Cardiac fibroblast (primary cell): ENCODE results near the gene SLC9A6.

ENCODE experiments used
- DNase-seq, 2 donors: peaks; one replicate each; pipeline versions ENCODE4 v3.0.0 to v3.0.0-alpha.2; 2010; ENCODE audit warnings: low read depth in 2 of 2
- H3K4me3 ChIP-seq, 2 donors: replicated peaks in 1 of 2; 1 replicate in 1 of 2; 2 replicates in 1 of 2; pipeline ENCODE4 v1.5.1; 2011; ENCODE audit warnings: low read depth in 2 of 2, low read length in 2 of 2, mild to moderate bottlenecking in 2 of 2, moderate library complexity in 1 of 2
- CTCF ChIP-seq: IDR thresholded peaks from one replicate; pipeline ENCODE4 v1.5.1; 2011; ENCODE audit warnings: low read depth, mild to moderate bottlenecking, low read length, inconsistent platforms

SLC9A6 gene

GRCh38 chrX:136094962-136095361 lies 109.7 kb downstream of the SLC9A6 start:
- TF ChIP-seq CTCF: no peak
- no peak overlapping the region for H3K4me3 ChIP-seq
- DNase-seq: no peak
